H1 (cell line): ENCODE data around the gene ACTN4. TPM values are rescaled to one million over a fixed set of nuclear protein-coding genes. Genes with fewer than 3 reads are reported as not detected.

Experiments
- CTCF ChIA-PET: fragments of 300-600 bp; sonication (Branson Sonifier 250); formaldehyde crosslinking; loops from one replicate; lab custom pipeline; 2021; ENCODE audit not compliant: partially characterized antibody; lab: Charles Lee
- POLR2A ChIA-PET: fragments of 300-600 bp; sonication (Branson Sonifier 250); formaldehyde crosslinking; loops from one replicate; lab custom pipeline; 2021; ENCODE audit warnings: inconsistent platforms; ENCODE audit not compliant: partially characterized antibody; lab: Charles Lee
- DNase-seq, 2 experiments: peaks; one replicate each; pipeline versions ENCODE4 v3.0.0 to v3.0.0-alpha.2; 2010 to 2022; ENCODE audit warnings: low spot score in 2 of 2, low read depth in 1 of 2, mixed read lengths in 1 of 2
- FAIRE-seq: peaks from 2 replicates; lab custom pipeline; 2011; peaks lifted over from hg19 to GRCh38; lab: Jason Lieb, UNC
- H2AFZ ChIP-seq: 2 replicates; pipeline ENCODE4 v1.8.1; 2012; ENCODE audit warnings: low read length, inconsistent platforms
- H2AK5ac ChIP-seq: 2 replicates; pipeline ENCODE4 v1.6.1; 2013; ENCODE audit warnings: low read depth, low read length
- H2BK120ac ChIP-seq: replicated peaks from 2 replicates; pipeline ENCODE3; 2013; ENCODE audit warnings: low read depth, low read length, inconsistent platforms
- H2BK12ac ChIP-seq: 2 replicates; pipeline ENCODE4 v1.6.1; 2013; ENCODE audit warnings: low read depth, low read length
- H2BK15ac ChIP-seq: 2 replicates; pipeline ENCODE4 v1.6.1; 2013; ENCODE audit warnings: low read length
- H2BK20ac ChIP-seq: 2 replicates; pipeline ENCODE4 v1.6.1; 2013; ENCODE audit warnings: low read length
- H2BK5ac ChIP-seq: 2 replicates; pipeline ENCODE4 v1.6.1; 2013; ENCODE audit warnings: low read depth, low read length
- H3K14ac ChIP-seq: 2 replicates; pipeline ENCODE4 v1.6.1; 2013; ENCODE audit warnings: inconsistent platforms; ENCODE audit not compliant: insufficient read length
- H3K18ac ChIP-seq: 2 replicates; pipeline ENCODE4 v1.6.1; 2013; ENCODE audit warnings: low read length; ENCODE audit errors: extremely low read depth
- H3K23ac ChIP-seq: 2 replicates; pipeline ENCODE4 v1.6.1; 2013; ENCODE audit warnings: inconsistent platforms; ENCODE audit not compliant: insufficient read length
- H3K23me2 ChIP-seq: 2 replicates; pipeline ENCODE4 v1.6.1; 2013; ENCODE audit warnings: low read depth, low read length
- H3K27ac ChIP-seq: 2 replicates; pipeline ENCODE4 v1.6.1; 2011; ENCODE audit warnings: low read depth, low read length, inconsistent platforms
- H3K27me3 ChIP-seq, 4 experiments: replicated peaks in 1 of 4; 1 replicate in 1 of 4; 2 replicates in 3 of 4; pipeline versions ENCODE4 v1.6.1 to v1.8.1; 2011 to 2013; ENCODE audit warnings: low read length in 3 of 4, mild to moderate bottlenecking in 3 of 4, inconsistent platforms in 2 of 4, mixed read lengths in 2 of 4, moderate library complexity in 1 of 4; ENCODE audit not compliant: control insufficient read depth in 3 of 4, insufficient read depth in 3 of 4; ENCODE audit errors: extremely low read depth in 1 of 4
- H3K36me3 ChIP-seq, 4 experiments: 2 replicates each; pipeline versions ENCODE4 v1.6.1 to v1.8.1; 2011 to 2013; ENCODE audit warnings: mild to moderate bottlenecking in 4 of 4, low read length in 3 of 4, moderate library complexity in 2 of 4, control low read depth in 1 of 4, inconsistent platforms in 1 of 4; ENCODE audit not compliant: insufficient read depth in 4 of 4, control insufficient read depth in 2 of 4
- H3K4ac ChIP-seq: replicated peaks from 2 replicates; pipeline ENCODE3; 2013; ENCODE audit warnings: low read length, low read depth, mixed read lengths, inconsistent platforms; ENCODE audit not compliant: insufficient read length
- H3K4me1 ChIP-seq, 4 experiments: replicated peaks in 1 of 4; 1 replicate in 1 of 4; 2 replicates in 3 of 4; pipeline versions ENCODE4 v1.6.1 to v1.8.1; 2011 to 2013; ENCODE audit warnings: low read length in 3 of 4, inconsistent platforms in 2 of 4, mixed read lengths in 1 of 4; ENCODE audit not compliant: insufficient read depth in 4 of 4, control insufficient read depth in 3 of 4
- H3K4me2 ChIP-seq, 2 experiments: 2 replicates each; pipeline versions ENCODE4 v1.6.1 to v1.8.1; 2011 to 2013; ENCODE audit warnings: low read depth in 2 of 2, low read length in 2 of 2, control low read depth in 1 of 2, inconsistent platforms in 1 of 2, mild to moderate bottlenecking in 1 of 2; ENCODE audit not compliant: insufficient read depth in 1 of 2
- H3K4me3 ChIP-seq, 4 experiments: fragments of 200-600, 300-600 bp in 1 of 4; sonication (generic), shearing (Covaris generic), sonication (Bioruptor Twin) in 1 of 4; 2 replicates each; pipeline versions ENCODE4 v1.5.1 to v1.8.1; 2011 to 2016; ENCODE audit warnings: low read length in 4 of 4, low read depth in 3 of 4, control low read depth in 2 of 4, inconsistent platforms in 2 of 4, mild to moderate bottlenecking in 2 of 4, mixed read lengths in 1 of 4, moderate library complexity in 1 of 4; ENCODE audit not compliant: insufficient read depth in 2 of 4; ENCODE audit errors: extremely low read depth in 1 of 4
- H3K56ac ChIP-seq: replicated peaks from 2 replicates; pipeline ENCODE3; 2013; ENCODE audit warnings: low read depth, mild to moderate bottlenecking, mixed read lengths, low read length, inconsistent platforms; ENCODE audit not compliant: insufficient read length
- H3K79me1 ChIP-seq: 2 replicates; pipeline ENCODE4 v1.6.1; 2013; ENCODE audit warnings: low read depth, low read length, control low read depth
- H3K79me2 ChIP-seq, 2 experiments: 2 replicates each; pipeline versions ENCODE4 v1.6.1 to v1.8.1; 2012 to 2013; ENCODE audit warnings: low read length in 2 of 2, mild to moderate bottlenecking in 2 of 2, inconsistent platforms in 1 of 2; ENCODE audit not compliant: insufficient read depth in 2 of 2, control insufficient read depth in 1 of 2
- H3K9ac ChIP-seq, 4 experiments: replicated peaks in 1 of 4; 1 replicate in 1 of 4; 2 replicates in 3 of 4; pipeline versions ENCODE4 v1.6.1 to v1.8.1; 2011 to 2013; ENCODE audit warnings: low read depth in 3 of 4, low read length in 3 of 4, control low read depth in 2 of 4, mild to moderate bottlenecking in 2 of 4, moderate library complexity in 2 of 4, inconsistent platforms in 1 of 4; ENCODE audit errors: extremely low read depth in 1 of 4
- H3K9me3 ChIP-seq, 2 experiments: 2 replicates each; pipeline versions ENCODE4 v1.6.1 to v1.8.1; 2012 to 2013; ENCODE audit warnings: mild to moderate bottlenecking in 2 of 2, moderate library complexity in 2 of 2, control low read depth in 1 of 2, inconsistent platforms in 1 of 2, low read depth in 1 of 2, low read length in 1 of 2, mixed read lengths in 1 of 2; ENCODE audit not compliant: insufficient read depth in 2 of 2
- H4K20me1 ChIP-seq, 2 experiments: replicated peaks in 1 of 2; 2 replicates each; pipeline versions ENCODE3 to v1.8.1; 2011 to 2013; ENCODE audit warnings: inconsistent platforms in 2 of 2, low read length in 2 of 2, mild to moderate bottlenecking in 1 of 2; ENCODE audit not compliant: insufficient read depth in 2 of 2, control insufficient read depth in 1 of 2
- H4K5ac ChIP-seq: 2 replicates; pipeline ENCODE4 v1.6.1; 2013; ENCODE audit warnings: low read length, low read depth, mixed read lengths, inconsistent platforms; ENCODE audit not compliant: insufficient read length
- H4K8ac ChIP-seq: 2 replicates; pipeline ENCODE4 v1.8.0; 2013; ENCODE audit warnings: mild to moderate bottlenecking, moderate library complexity, low read length, inconsistent platforms; ENCODE audit not compliant: insufficient read depth; ENCODE audit errors: extremely low read depth
- H4K91ac ChIP-seq: replicated peaks from 2 replicates; pipeline ENCODE3; 2013; ENCODE audit warnings: low read length, mixed read lengths, inconsistent platforms; ENCODE audit not compliant: insufficient read length
- TBP ChIP-seq: IDR thresholded peaks from 2 replicates; pipeline ENCODE4 v1.6.1; 2011; ENCODE audit warnings: low read depth, low read length, improper control_type of control experiment
- WGBS, 2 experiments: shearing (Covaris generic) in 1 of 2; methylation state at CpG; one replicate each; pipeline versions ENCODE4 v1.1.6 to v1.1.7; 2013 to 2015; ENCODE audit warnings: low lambda C conversion rate in 2 of 2, mixed read lengths in 2 of 2, inconsistent platforms in 1 of 2, low coverage in 1 of 2, missing lambda C conversion rate in 1 of 2; ENCODE audit not compliant: insufficient replicate concordance in 2 of 2, insufficient coverage in 1 of 2, insufficient read length in 1 of 2; ENCODE audit errors: extremely low coverage in 1 of 2, missing lambda C conversion rate in 1 of 2; 5-methylcytosine and 5-hydroxymethylcytosine counted together
- polyA plus RNA-seq, 7 experiments: library from polyadenylated mRNA; depleted of rRNA in 3 of 7; stranded (reverse) in 5 of 7; unstranded in 2 of 7; fragments of >200 nt in 5 of 7; fragments of 200-250 nt in 2 of 7; gene quantifications; 1 replicate in 5 of 7; 2 replicates in 1 of 7; 4 replicates in 1 of 7; pipeline versions ENCODE4 v1.2.1 to v1.2.3, GENCODE V29; 2011 to 2013; ENCODE audit warnings: missing spikeins in 2 of 7, mixed read lengths in 2 of 7
- total RNA-seq: library from RNA; stranded (reverse); fragmentation: NEBNext Ultra II Directional; extraction: Animal tissue kit (Norgen Biotek cat#: 25700); gene quantifications from 2 replicates; pipeline ENCODE4 v1.2.1, GENCODE V29; 2021

The ACTN4 gene
- total and polyA plus RNA-seq, 2 of the 8 experiments (the other 6 are each of a cell fraction or from before 2014, with no cell fraction given): 211 to 520 TPM

DNA sequence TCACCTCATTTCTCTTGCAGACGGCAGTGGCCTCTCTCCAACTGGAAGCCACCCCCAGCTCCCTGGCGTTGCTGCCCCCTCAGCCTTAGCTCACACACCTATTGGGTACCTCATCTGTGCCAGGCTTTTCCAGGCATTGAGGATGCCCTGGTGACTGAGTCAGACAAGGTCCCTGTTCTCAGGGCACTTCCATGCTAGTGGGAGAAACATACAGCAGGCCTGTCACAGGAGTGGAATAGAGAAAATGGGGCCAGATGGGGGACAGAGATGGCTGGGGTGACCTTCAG lies 62.9 kb downstream of the ACTN4 start:
- Histone ChIP-seq H3K27ac (no peak overlapping the region), H4K20me1 (peaks cover 5 to 14% of the 10 kb centered on the region in 2 experiments), H3K14ac (no peak overlapping the region), H2BK15ac (no peak overlapping the region), H2AFZ (no peak overlapping the region), H2BK12ac (no peak overlapping the region), H3K4me1 (no peaks in the 10 kb centered on the region), H3K27me3 (no peaks in the 10 kb centered on the region; a peak in 1 of 7 replicates), H3K56ac (no peak overlapping the region), H3K4ac (no peak overlapping the region), H3K18ac (no peak overlapping the region), H2BK120ac (no peak overlapping the region), H3K4me3 (no peak overlapping the region), H3K23ac (no peak overlapping the region), H3K36me3 (peaks cover 46 to 88% (median 69%) of the 10 kb centered on the region in 4 experiments), H2AK5ac (no peak overlapping the region), H4K91ac (no peak overlapping the region), H4K8ac (no peak overlapping the region; the same call in 1 of the 2 replicates), H3K23me2 (no peaks in the 10 kb centered on the region), H3K9me3 (no peaks in the 10 kb centered on the region), H2BK5ac (no peak overlapping the region; the same call in 1 of the 2 replicates), H3K79me1 (peaks cover 4% of the 10 kb centered on the region), H3K4me2 (no peak overlapping the region), H4K5ac (no peak overlapping the region), H3K9ac (no peak overlapping the region), H3K79me2 (no peaks in the 10 kb centered on the region), H2BK20ac (no peak overlapping the region)
- CTCF ChIA-PET: interaction anchor here (0.9 to 2.0 kb wide), 3 partner anchors 10 to 76 kb away, joined by 4 to 9 read pairs (median 8); no protein-coding TSS in a partner anchor
- no peak for DNase-seq
- POLR2A ChIA-PET: interaction anchor here (0.7 to 2.4 kb wide), 9 partner anchors 9 to 136 kb away, joined by 3 to 13 read pairs (median 3); no protein-coding TSS in a partner anchor
- FAIRE-seq: no peak
- WGBS, 2 experiments: 72% methylated on average over 2 of the region's 2 CpGs; no CpG with 5 or more reads in 1 of the 2 experiments
- TF ChIP-seq TBP: no peak
